ENCODE results near the gene NAT16.

Gene NAT16

DNA sequence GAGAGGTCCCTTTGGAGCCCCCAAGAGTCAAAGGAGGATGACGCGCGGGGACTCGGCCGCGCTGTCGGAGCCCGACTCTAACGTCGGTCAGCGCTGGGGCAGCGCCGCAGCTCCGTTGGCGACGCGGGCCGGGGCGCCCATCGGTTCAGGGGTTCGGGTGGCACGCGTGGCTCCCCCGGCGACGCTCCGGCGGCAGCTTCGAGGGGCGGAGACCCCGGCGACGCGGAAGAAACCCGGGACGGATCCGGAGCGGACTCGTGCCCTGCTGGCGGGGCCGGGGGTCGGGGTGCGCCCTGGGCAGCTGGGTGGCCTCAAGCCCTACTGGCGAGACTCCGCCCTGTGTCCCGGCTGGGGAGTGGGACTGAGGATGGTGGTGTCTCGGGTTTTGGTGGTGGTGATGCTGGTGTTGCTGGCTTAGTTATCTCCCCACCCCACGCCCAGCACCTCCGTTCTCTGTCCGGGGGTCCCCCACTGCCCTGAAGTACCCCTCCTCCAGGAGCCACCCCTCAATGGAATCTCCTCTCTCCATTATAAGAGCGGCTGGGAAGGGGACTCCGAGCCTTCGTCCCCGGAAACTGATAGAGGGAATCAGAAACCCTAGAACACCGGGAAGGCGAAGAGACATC is at the start of gene NAT16:
NAT16 (minus strand) TSS at position 164 of the 626 bp plus-strand sequence. CDS start 5,486 bp downstream, outside the sequence.
- Histone ChIP-seq H4K20me1 (ENCODE audit: insufficient read depth) (no peaks in the 10 kb centered on the region), H3K36me3 (ENCODE audit: insufficient read depth) (no peaks in the 10 kb centered on the region), H3K4me1 (ENCODE audit: low read depth, poor library complexity, severe bottlenecking) (no peaks in the 10 kb centered on the region), H3K4me2 (no peak within 1 kb of the TSS), H3K27ac (no peak within 1 kb of the TSS), H3K9ac (no peak within 1 kb of the TSS), H3K4me3 (IDR thresholded peaks at IDR 0.05; ENCODE audit: insufficient read depth, low read depth, low read length) (no peak within 1 kb of the TSS), H3K27me3 (ENCODE audit: insufficient read depth, low read depth) (peaks cover 81% of the 10 kb centered on the region), H2AFZ (ENCODE audit: low read depth) (no peak within 1 kb of the TSS), H3K79me2 (ENCODE audit: insufficient read depth, low read depth) (no peaks in the 10 kb centered on the region)
- TF ChIP-seq, protein P1, sequence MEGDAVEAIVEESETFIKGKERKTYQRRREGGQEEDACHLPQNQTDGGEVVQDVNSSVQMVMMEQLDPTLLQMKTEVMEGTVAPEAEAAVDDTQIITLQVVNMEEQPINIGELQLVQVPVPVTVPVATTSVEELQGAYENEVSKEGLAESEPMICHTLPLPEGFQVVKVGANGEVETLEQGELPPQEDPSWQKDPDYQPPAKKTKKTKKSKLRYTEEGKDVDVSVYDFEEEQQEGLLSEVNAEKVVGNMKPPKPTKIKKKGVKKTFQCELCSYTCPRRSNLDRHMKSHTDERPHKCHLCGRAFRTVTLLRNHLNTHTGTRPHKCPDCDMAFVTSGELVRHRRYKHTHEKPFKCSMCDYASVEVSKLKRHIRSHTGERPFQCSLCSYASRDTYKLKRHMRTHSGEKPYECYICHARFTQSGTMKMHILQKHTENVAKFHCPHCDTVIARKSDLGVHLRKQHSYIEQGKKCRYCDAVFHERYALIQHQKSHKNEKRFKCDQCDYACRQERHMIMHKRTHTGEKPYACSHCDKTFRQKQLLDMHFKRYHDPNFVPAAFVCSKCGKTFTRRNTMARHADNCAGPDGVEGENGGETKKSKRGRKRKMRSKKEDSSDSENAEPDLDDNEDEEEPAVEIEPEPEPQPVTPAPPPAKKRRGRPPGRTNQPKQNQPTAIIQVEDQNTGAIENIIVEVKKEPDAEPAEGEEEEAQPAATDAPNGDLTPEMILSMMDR (conservative IDR thresholded peaks at IDR 0.05; ENCODE audit: low read depth, low read length) = no peak

DNA sequence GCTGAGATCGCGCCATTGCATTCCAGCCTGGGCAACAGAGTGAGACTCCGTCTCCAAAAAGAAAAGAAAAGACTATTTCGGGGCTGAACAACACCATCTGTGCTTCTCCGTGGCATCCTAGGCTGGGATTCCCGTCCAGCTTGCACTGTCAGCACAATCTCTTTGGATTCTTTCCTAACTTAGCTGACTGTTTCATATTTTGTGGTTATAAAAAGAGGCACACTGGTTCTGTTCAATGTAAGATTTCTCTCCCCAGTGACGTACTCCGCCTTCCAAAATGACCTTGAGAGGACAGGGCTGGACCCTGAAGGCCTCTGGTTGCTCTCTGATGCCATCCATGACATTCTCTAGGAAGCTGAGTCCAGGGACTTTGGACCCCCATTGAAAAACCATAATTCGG is 46.6 kb upstream of the NAT16 start:
- TF ChIP-seq, protein P1 (conservative IDR thresholded peaks at IDR 0.05; ENCODE audit: low read depth, low read length) = no peak
- Histone ChIP-seq H3K27ac (no peak overlapping the region), H4K20me1 (ENCODE audit: insufficient read depth) (no peaks in the 10 kb centered on the region), H3K4me2 (no peak overlapping the region), H3K27me3 (ENCODE audit: insufficient read depth, low read depth) (no peaks in the 10 kb centered on the region), H3K4me1 (ENCODE audit: low read depth, poor library complexity, severe bottlenecking) (no peaks in the 10 kb centered on the region), H3K36me3 (ENCODE audit: insufficient read depth) (no peaks in the 10 kb centered on the region), H3K4me3 (IDR thresholded peaks at IDR 0.05; ENCODE audit: insufficient read depth, low read depth, low read length) (no peak overlapping the region), H3K79me2 (ENCODE audit: insufficient read depth, low read depth) (no peaks in the 10 kb centered on the region; the same call in 1 of the 2 replicates), H3K9ac (no peak overlapping the region), H2AFZ (ENCODE audit: low read depth) (no peak overlapping the region)

DNA sequence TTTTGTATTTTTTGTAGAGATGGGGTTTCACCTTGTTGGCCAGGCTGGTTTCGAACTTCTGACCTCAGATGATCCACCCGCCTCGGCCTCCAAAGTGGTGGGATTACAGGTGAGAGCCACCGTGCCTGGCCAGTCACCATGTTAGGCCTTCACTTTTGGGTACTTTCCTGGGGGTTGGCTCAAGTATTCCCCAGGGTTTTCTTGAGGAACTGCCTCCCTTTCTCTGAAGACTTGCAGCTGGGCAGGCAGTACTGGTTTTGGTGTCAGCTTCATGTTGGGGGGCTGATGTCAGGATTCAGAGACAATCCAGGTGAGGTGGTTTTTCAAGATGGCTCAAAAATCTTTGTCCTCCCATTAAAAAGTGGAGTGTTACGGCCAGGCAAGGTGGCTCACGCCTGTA is 45.6 kb upstream of the NAT16 start:
- peaks cover 3% of the 10 kb centered on the region; the same call in 1 of the 2 replicates for H3K79me2 ChIP-seq (ENCODE audit: insufficient read depth, low read depth)
- no peaks in the 10 kb centered on the region for H3K36me3 ChIP-seq (ENCODE audit: insufficient read depth)
- no peak overlapping the region for H2AFZ ChIP-seq (ENCODE audit: low read depth)
- no peaks in the 10 kb centered on the region for H4K20me1 ChIP-seq (ENCODE audit: insufficient read depth)
- H3K27me3 ChIP-seq (ENCODE audit: insufficient read depth, low read depth) = no peaks in the 10 kb centered on the region
- no peak overlapping the region for H3K9ac ChIP-seq
- H3K27ac ChIP-seq = no peak overlapping the region
- H3K4me1 ChIP-seq (ENCODE audit: low read depth, poor library complexity, severe bottlenecking) = no peaks in the 10 kb centered on the region
- no peak overlapping the region for H3K4me2 ChIP-seq
- no peak overlapping the region for H3K4me3 ChIP-seq (IDR thresholded peaks at IDR 0.05; ENCODE audit: insufficient read depth, low read depth, low read length)
- TF ChIP-seq, protein P1 (conservative IDR thresholded peaks at IDR 0.05; ENCODE audit: low read depth, low read length) = no peak

DNA sequence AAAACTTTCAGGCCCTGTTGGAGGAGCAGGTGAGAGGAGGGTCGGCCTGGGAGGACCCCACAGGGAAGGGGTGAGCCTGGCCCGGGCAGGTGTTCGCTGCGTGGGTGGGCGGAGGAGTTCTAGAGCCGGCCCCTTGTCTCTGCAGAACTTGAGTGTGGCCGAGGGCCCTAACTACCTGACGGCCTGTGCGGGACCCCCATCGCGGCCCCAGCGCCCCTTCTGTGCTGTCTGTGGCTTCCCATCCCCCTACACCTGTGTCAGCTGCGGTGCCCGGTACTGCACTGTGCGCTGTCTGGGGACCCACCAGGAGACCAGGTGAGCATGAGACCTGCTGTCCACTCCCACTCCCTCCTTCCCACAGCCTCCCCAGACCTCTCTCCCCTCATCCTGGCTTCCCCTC is 43.4 kb upstream of the NAT16 start:
- Histone ChIP-seq H3K4me2 (no peak overlapping the region), H3K4me3 (IDR thresholded peaks at IDR 0.05; ENCODE audit: insufficient read depth, low read depth, low read length) (no peak overlapping the region), H3K79me2 (ENCODE audit: insufficient read depth, low read depth) (peaks cover 9% of the 10 kb centered on the region; the same call in 1 of the 2 replicates), H3K36me3 (ENCODE audit: insufficient read depth) (no peaks in the 10 kb centered on the region), H3K27ac (no peak overlapping the region), H3K9ac (no peak overlapping the region), H4K20me1 (ENCODE audit: insufficient read depth) (no peaks in the 10 kb centered on the region), H3K27me3 (ENCODE audit: insufficient read depth, low read depth) (no peaks in the 10 kb centered on the region), H3K4me1 (ENCODE audit: low read depth, poor library complexity, severe bottlenecking) (no peaks in the 10 kb centered on the region), H2AFZ (ENCODE audit: low read depth) (no peak overlapping the region)
- TF ChIP-seq, protein P1 (conservative IDR thresholded peaks at IDR 0.05; ENCODE audit: low read depth, low read length) = no peak
